Neutrophil (primary cell): Measurements from ENCODE around the gene ERAP2.

ENCODE experiments used
- H3K27ac ChIP-seq: fragments of 200-600 bp; sonication (generic); 2 replicates; pipeline ENCODE4 v1.5.1; 2016; ENCODE audit warnings: mild to moderate bottlenecking, moderate library complexity
- H3K27me3 ChIP-seq: fragments of 200-600 bp; sonication (generic); 2 replicates; pipeline ENCODE4 v1.6.0; 2016; ENCODE audit warnings: mild to moderate bottlenecking
- H3K36me3 ChIP-seq: fragments of 200-600 bp; sonication (generic); 2 replicates; pipeline ENCODE4 v1.5.1; 2017
- H3K4me1 ChIP-seq, 2 experiments: fragments of 200-600 bp in 1 of 2; sonication (generic) in 1 of 2; 1 replicate in 1 of 2; 2 replicates in 1 of 2; pipeline versions ENCODE4 v1.5.1 to v1.6.1; 2013 to 2016; ENCODE audit warnings: low read depth in 1 of 2, low read length in 1 of 2, mild to moderate bottlenecking in 1 of 2, moderate library complexity in 1 of 2; ENCODE audit not compliant: control insufficient read depth in 1 of 2, insufficient read depth in 1 of 2
- H3K4me3 ChIP-seq, 2 experiments: fragments of 200-600 bp in 1 of 2; sonication (generic) in 1 of 2; 1 replicate in 1 of 2; 2 replicates in 1 of 2; pipeline ENCODE4 v1.5.1; 2013 to 2016; ENCODE audit warnings: low read depth in 1 of 2, low read length in 1 of 2, mild to moderate bottlenecking in 1 of 2, moderate library complexity in 1 of 2
- H3K9me3 ChIP-seq: fragments of 200-600 bp; sonication (generic); 2 replicates; pipeline ENCODE4 v1.5.1; 2016
- CTCF ChIP-seq: fragments of 200-600 bp; sonication (generic); IDR thresholded peaks from 2 replicates; pipeline ENCODE4 v1.5.1; 2016; ENCODE audit warnings: antibody characterized with exemption

Gene ERAP2

GRCh38 chr5:96920744-96921355 lies 44.5 kb downstream of the ERAP2 start:
- Histone ChIP-seq H3K27me3 (no peaks in the 10 kb centered on the region), H3K4me1 (no peaks in the 10 kb centered on the region), H3K36me3 (peaks cover 13% of the 10 kb centered on the region), H3K4me3 (no peak overlapping the region), H3K27ac (no peak overlapping the region), H3K9me3 (no peaks in the 10 kb centered on the region)
- no peak for TF ChIP-seq CTCF

- H3K9me3 ChIP-seq = no peaks in the 10 kb centered on the region
- no peak overlapping the region for H3K27ac ChIP-seq
- H3K4me1 ChIP-seq = no peaks in the 10 kb centered on the region
- no peaks in the 10 kb centered on the region for H3K27me3 ChIP-seq
- H3K4me3 ChIP-seq = no peak overlapping the region
- TF ChIP-seq CTCF = no peak
- H3K36me3 ChIP-seq = peaks cover 7% of the 10 kb centered on the region
Observed at GRCh38 chr5:96922499-96923244, 46.4 kb downstream of the ERAP2 start.

- H3K36me3 ChIP-seq = no peaks in the 10 kb centered on the region
- TF ChIP-seq CTCF = no peak
- no peaks in the 10 kb centered on the region for H3K27me3 ChIP-seq
- no peak overlapping the region for H3K4me3 ChIP-seq
- H3K4me1 ChIP-seq = no peaks in the 10 kb centered on the region
- no peaks in the 10 kb centered on the region for H3K9me3 ChIP-seq
- no peak overlapping the region for H3K27ac ChIP-seq
Observed at GRCh38 chr5:96924016-96924443, 47.7 kb downstream of the ERAP2 start.

- no peaks in the 10 kb centered on the region for H3K9me3 ChIP-seq
- no peaks in the 10 kb centered on the region for H3K27me3 ChIP-seq
- no peak overlapping the region for H3K27ac ChIP-seq
- no peak for TF ChIP-seq CTCF
- H3K4me3 ChIP-seq = no peak overlapping the region
- no peaks in the 10 kb centered on the region for H3K36me3 ChIP-seq
- no peaks in the 10 kb centered on the region for H3K4me1 ChIP-seq
Observed at GRCh38 chr5:96926276-96926675, 50.0 kb downstream of the ERAP2 start.

GRCh38 chr5:96927008-96927407 lies 50.7 kb downstream of the ERAP2 start:
- no peaks in the 10 kb centered on the region for H3K36me3 ChIP-seq
- no peaks in the 10 kb centered on the region for H3K9me3 ChIP-seq
- no peaks in the 10 kb centered on the region for H3K4me1 ChIP-seq
- no peak overlapping the region for H3K4me3 ChIP-seq
- H3K27me3 ChIP-seq = no peaks in the 10 kb centered on the region
- no peak overlapping the region for H3K27ac ChIP-seq
- TF ChIP-seq CTCF = no peak
